HG03558 (cell line): ENCODE results near the gene FLNA.
"Not testable (repeated sequence)": the region's sequence is repeated elsewhere in the genome, so short reads cannot be mapped to it uniquely, and the experiment has no call there.

Experiments
- ATAC-seq: cut with Tn5 transposase; IDR thresholded peaks from one replicate; pipeline ENCODE4 v1.9.1; 2021; ENCODE audit warnings: moderate number of reproducible peaks; ENCODE audit not compliant: unreplicated experiment; ENCODE audit errors: extremely low read depth

The FLNA gene

GRCh38 chrX:154349359-154349935, 25.0 kb downstream of the FLNA start:
- ATAC-seq = no peak

DNA sequence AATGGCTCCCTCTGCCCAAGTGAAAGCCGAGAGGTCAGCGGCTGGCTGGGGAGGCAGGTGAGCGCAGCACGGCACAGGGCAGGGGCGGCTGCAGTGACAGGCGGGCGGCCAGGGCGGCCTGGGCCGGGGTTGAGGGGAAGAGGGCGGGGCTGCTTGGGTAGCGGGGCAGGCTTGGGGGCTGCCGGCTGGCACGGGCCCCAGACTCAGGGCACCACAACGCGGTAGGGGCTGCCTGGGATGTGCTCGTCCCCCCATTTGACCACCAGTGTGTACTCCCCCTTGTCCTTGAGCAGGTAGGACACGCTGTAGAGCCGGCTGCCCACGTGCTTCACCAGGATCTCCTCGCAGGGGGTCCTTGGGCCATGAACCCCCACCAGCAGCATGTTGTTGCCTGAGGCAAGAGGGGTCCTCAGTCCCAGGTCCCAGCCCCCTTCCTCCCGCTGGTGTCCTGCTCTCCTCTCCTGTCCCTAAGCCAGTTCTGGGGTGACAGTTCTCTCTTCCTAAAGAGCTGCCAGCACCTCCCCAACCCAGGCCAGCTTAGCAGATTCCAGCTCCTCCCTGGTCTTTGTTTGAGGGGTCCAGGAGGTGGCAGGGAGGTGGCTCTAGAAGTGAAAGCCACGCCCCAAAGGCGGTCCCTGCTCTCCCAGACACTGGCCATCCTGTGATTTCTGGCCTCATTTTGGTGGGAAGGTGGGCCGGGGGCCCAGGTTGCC, 25.6 kb downstream of the FLNA start:
- ATAC-seq = no peak

DNA sequence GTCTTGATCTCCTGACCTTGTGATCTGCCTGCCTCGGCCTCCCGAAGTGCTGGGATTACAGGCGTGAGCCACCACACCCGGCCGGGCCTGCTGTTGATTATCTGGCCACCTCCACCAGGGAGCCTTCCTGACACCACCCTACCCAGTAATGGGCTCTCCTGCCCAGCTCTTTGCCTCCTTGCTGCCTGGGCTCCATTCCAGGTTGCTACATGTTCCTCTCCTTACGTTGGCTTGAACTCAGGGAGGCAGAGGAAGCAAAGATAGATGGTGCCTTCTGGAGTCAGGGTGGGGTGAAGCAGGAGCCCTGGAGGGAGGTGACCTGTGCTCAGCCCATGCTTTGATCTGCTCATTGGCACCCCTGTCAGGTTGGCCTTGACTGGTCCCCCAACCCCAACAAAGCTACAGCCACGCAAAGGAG, 26.3 kb downstream of the FLNA start:
- no peak for ATAC-seq

DNA sequence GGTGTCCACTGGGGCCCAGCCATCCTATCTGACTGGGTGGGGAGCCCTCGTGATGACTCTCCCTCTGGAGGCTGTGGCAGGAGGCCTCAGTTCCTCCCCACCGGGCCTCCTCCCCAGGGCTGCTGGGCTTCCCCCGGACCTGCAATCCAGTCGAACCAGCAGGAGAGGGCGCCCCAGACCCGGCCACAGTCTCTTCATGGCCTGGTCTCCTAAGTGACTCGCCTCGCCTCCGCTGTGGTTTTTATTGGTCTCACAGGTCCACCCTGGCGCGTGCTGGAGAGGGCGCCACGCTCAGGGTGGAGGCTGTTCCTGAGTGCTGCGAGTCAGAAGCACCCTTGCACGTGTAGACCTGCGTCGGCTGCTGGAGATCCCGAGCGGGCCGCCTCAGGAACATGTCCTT, 30.8 kb downstream of the FLNA start:
- ATAC-seq = not testable (repeated sequence)

DNA sequence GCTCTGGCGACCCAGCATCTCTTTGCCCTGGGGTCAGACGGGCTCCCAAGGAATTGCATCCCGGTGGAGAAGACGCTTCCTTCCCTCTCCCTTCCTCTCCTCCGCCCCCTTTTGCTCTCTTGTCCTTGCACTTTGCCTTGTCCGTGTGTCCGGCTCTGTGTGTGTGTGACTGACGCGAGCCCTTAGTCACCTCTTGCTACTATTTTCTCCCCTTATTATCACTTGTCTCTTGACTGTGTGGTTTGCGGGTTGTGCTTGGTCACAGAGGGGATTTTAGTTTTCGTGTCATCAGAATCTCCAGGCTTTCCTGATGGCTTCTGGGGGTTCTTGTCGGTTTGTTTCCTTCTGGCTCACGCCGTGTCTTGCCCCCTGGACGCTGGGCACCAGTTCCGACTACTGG, 31.4 kb downstream of the FLNA start:
- ATAC-seq = not testable (repeated sequence)

GRCh38 chrX:154341399-154342298, 32.8 kb downstream of the FLNA start:
- peak; percentile 52 for ATAC-seq

GRCh38 chrX:154334496-154334895, 39.9 kb downstream of the FLNA start:
- no peak for ATAC-seq

DNA sequence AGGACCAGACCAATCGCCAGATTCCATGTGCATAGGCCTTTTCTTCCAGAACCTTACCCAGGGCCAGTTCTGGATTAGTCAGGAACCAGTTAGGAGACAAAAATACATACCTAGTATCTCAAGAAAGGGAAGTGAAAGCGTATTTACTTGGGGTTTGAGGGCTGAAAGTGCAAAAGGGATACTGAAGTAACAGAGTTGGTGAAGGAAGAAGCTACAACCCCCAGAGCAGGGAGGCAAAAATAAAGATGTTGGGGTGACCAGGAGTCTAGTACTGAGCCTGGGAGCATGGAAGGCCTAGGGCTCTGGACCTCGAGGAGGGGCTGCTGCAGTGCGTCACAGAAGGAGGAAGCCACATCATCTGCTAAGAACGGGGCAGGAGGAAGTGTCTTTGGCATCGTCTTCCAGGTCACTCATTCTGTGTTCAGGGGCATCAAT, 40.6 kb downstream of the FLNA start:
- ATAC-seq = no peak

DNA sequence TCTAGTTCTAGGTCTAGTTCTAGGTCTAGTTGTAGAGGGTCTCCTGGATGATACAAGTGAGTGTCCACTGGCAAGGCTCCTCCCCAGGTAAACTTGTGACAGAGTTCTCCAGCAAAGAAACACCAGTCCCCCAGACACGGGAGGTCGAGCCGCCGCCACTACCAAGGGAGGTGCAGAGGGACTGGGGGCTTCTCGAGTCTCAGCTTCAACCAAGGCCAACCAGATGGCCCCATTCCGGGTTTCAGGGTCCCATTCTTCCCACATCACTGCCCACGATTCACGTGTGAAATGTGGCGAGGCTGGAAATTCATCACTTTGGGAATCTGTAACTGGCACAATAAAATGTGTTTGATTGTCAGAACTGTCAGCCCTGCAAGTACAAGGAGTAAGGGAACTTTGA, 41.3 kb downstream of the FLNA start:
- no peak for ATAC-seq

DNA sequence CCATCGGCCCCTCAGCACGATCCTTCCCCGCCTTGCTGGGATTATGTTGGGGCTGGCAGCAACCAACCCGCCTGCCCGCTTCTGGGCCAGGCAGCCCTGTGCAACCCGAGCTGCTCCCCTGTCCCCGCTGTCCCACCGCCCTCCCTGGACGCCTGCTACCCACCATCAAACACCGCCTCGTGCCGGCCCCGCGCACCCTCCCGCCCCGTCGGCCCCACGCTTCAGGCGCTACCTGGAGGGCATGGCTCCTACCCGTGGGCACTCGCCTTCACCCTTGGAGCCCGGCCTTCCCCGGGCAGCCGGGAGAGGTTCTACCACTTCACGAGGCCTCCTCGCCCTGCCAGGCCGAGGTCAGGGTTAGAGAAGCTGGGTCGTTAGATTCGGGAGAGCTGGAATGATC, 41.9 kb downstream of the FLNA start:
- ATAC-seq = no peak

DNA sequence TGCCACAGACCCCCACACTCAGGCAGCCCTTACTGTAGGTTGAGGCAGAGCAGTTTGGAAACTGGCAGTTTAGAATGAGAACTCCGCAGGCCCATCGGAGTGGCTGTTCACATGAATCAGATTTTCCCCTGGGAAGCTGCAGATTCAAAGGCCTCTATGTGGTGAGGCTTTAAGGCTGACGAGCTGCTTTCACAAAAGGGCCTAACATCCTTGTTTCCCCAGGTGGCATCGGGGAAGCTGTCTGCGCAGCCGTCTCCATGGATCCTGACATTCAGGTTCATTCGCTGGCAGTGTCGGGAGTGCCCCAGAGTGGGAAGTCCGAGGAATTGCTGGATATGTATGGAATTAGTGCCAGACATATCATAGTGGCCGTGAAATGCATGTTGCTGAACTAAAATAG, 45.1 kb downstream of the FLNA start:
- no peak for ATAC-seq

DNA sequence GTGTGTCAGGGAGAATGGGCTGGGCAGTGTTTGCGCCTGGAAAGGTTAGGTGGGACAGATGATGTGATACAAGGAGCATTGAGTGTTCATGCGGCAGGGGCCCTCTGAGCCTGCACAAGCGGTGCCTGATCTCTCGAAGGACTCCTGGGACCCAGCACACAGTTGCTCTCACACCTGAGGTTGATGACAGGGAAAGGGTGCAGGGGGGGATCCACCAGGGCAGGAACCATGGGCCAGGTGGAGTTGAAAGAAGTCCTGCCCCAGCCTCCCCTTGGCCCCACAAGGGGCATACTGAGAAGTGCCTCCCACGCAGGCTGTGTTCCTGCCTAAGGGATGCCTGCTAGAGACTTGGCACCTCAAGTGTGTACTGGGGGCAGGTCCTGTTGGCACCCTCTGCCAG, 45.8 kb downstream of the FLNA start:
- ATAC-seq = no peak

GRCh38 chrX:154327038-154327820, 47.2 kb downstream of the FLNA start:
- ATAC-seq = no peak

GRCh38 chrX:154325541-154325940, 48.9 kb downstream of the FLNA start:
- no peak for ATAC-seq

- ATAC-seq = no peak
Observed at GRCh38 chrX:154323537-154323936, 50.9 kb downstream of the FLNA start.

- ATAC-seq = no peak
Observed at GRCh38 chrX:154322890-154323289, 51.5 kb downstream of the FLNA start.

- no peak for ATAC-seq
Observed at GRCh38 chrX:154321594-154321993, 52.8 kb downstream of the FLNA start.

DNA sequence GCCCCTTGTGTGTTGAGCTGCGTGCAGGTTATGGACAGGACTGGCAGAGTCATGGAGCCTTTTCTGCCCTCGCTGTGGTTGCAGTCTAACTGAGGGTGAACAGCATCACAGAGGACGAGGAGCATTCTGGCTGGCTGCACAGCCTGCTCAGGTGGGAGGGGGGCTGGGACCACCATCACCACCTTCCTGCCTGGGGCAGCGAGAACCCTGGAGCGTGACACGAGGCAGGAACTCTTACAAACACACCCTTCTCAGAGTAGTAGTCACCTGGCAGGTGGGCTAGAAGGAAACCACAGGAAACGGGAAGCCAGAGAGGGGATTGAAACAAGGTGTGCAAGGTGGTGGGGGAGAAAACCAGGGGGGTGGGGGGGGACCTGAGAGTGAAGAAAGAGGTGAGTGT, 53.3 kb downstream of the FLNA start:
- ATAC-seq = no peak

- ATAC-seq = no peak
Observed at GRCh38 chrX:154320406-154320805, 54.0 kb downstream of the FLNA start.

DNA sequence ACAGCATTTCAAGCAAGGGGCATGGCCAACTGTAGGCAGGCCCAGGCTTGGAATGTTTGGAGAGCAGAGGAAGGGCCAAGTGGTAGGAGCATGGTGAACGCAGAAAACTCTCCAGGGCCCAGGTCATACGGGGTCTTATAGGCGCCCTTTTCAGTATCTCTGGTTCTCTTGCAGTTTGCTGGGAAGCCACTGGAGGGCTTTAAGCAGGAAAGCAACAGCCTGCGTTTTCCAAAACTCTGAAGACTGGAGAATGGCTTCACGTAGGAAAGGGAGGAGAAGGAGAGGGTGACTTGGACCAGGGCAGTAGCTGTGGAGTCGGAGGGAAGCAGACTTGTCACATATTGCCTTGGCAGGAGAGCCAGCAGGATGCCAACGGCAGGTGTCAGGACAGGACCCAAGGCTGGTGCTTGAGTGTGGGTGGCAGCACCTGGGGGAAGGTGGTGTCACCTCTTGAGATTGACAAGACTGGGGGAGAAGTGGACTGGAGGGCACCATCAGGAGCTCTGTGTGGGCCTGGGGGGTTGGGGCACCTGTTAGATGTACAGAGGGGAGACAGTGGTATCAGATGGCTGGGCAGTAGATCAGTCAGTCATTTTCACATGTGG, 56.9 kb downstream of the FLNA start:
- no peak for ATAC-seq
